ES-I3 (cell line): ENCODE data around the gene CSAD.
A peak's percentile ranks its signal among the peaks of the same experiment; 100 is the strongest.
"Not testable (repeated sequence)": the region's sequence is repeated elsewhere in the genome, so short reads cannot be mapped to it uniquely, and the experiment has no call there.

Experiments used
- H3K36me3 ChIP-seq: 2 replicates; pipeline ENCODE4 v1.6.1; 2013; ENCODE audit warnings: mild to moderate bottlenecking, low read length, control low read depth, moderate library complexity; ENCODE audit not compliant: insufficient read depth
- H3K4me1 ChIP-seq: 2 replicates; pipeline ENCODE4 v1.6.1; 2013; ENCODE audit warnings: mild to moderate bottlenecking, control low read depth, low read length; ENCODE audit not compliant: insufficient read depth
- H3K9ac ChIP-seq: 2 replicates; pipeline ENCODE4 v1.6.1; 2013; ENCODE audit warnings: low read depth, mild to moderate bottlenecking, low read length, moderate library complexity
- H3K9me3 ChIP-seq: 2 replicates; pipeline ENCODE4 v1.6.1; 2013; ENCODE audit warnings: mild to moderate bottlenecking, low read length, moderate library complexity; ENCODE audit not compliant: control insufficient read depth, insufficient read depth

The CSAD gene

DNA sequence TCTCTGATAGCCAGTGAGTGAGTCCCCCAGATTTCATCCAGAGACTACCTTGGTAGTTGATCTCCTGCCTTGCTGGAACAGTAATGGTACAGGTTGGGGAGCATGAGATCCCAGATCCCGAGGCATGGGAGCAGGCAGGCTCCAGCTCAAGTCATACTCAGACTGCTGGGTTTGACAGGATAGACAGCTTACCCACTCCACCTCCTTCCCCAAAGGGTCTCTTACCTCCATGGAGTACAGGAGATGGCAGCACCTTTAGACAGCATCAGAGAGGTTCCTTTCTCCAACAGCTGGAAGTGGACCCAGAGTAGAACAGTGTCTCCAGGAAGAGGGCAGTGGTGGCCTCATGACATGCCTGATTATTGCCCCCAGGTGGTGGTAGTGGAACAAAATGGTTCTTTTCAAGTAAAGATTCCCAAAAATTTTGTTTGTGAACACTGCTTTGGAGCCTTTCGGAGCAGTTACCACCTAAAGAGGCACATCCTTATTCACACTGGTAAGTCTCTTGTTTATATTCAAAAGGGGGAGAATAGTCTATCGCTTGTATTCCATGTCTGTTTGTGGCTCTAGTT is 4.9 kb upstream of the CSAD start:
- Histone ChIP-seq H3K36me3 (no peaks in the 10 kb centered on the region; the same call in none of the 2 replicates), H3K9ac (no peak overlapping the region), H3K9me3 (no peaks in the 10 kb centered on the region)

DNA sequence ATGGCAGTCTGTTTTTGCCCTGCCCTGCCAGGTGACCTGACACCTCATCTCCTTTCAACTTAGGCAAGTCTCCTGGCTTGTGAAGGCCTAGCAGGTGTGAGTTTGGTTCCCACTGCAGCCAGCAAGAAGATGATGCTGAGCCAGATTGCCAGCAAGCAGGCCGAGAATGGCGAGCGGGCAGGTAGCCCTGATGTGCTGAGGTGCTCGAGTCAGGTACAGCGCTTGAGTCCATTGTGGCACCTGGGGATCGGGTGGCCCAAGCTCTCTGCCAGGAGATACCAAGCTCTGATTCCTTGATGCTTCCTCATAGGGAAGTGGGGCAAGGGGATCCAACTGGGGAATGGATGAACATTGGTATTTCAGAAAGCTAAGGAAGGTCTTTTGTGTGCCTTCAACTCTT is 4.1 kb upstream of the CSAD start:
- Histone ChIP-seq H3K36me3 (no peaks in the 10 kb centered on the region; the same call in none of the 2 replicates), H3K4me1 (peaks cover 4% of the 10 kb centered on the region; the same call in 1 of the 2 replicates), H3K9ac (no peak overlapping the region), H3K9me3 (no peaks in the 10 kb centered on the region)

More for the DNA sequence above, 4.9 kb upstream of the CSAD start:
- peaks cover 4% of the 10 kb centered on the region; the same call in 1 of the 2 replicates for H3K4me1 ChIP-seq

GRCh38 chr12:53182903-53183302 is 2.2 kb upstream of the CSAD start:
- Histone ChIP-seq H3K9ac (no peak overlapping the region), H3K36me3 (no peaks in the 10 kb centered on the region; the same call in none of the 2 replicates), H3K9me3 (no peaks in the 10 kb centered on the region), H3K4me1 (peaks cover 4% of the 10 kb centered on the region; the same call in 1 of the 2 replicates)

GRCh38 chr12:53181935-53182334 is 1.2 kb upstream of the CSAD start:
- H3K9me3 ChIP-seq = no peaks in the 10 kb centered on the region
- H3K36me3 ChIP-seq = no peaks in the 10 kb centered on the region; the same call in none of the 2 replicates
- peaks cover 4% of the 10 kb centered on the region; the same call in 1 of the 2 replicates for H3K4me1 ChIP-seq
- H3K9ac ChIP-seq = no peak overlapping the region

DNA sequence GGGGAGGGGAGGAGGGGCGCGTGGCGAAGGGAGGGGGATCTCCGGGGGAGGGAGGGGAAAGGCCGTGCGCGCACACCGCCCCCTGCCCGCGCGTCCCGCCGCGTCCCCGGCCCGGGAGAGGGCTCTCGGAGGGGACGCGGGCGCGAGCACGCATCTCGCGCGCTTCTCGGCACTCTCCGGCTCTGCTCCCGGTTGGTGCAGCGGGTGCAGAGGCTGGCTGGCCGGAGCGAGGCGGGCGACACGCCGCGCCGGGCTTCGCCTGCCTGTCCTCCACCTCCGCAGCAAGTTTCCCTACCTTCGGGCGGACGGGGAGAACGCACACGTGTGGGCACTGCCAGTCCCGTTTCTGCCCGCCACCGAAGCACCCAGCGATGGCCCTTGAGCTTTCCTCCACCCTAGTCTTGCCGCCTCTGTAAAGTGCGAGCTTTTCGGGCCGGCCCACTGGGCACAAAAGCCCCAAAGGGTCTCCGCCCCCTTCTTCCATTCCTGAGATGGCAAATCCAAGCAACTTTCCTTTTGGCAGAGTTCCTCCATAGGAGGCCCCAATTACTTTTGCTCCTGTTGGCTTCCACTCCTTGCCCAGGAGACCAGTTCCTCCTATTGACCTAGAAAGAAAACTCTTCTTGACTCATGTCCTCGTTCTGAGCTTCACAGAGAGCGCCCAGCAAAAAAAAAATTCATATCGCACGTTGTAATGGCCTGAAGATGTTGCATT is 363 bp upstream of the CSAD start:
- H3K4me1 ChIP-seq = peaks cover 4% of the 10 kb centered on the region; the same call in 1 of the 2 replicates
- no peaks in the 10 kb centered on the region for H3K9me3 ChIP-seq
- H3K9ac ChIP-seq = peak overlapping the region; percentile 63
- H3K36me3 ChIP-seq = no peaks in the 10 kb centered on the region; the same call in 1 of the 2 replicates

DNA sequence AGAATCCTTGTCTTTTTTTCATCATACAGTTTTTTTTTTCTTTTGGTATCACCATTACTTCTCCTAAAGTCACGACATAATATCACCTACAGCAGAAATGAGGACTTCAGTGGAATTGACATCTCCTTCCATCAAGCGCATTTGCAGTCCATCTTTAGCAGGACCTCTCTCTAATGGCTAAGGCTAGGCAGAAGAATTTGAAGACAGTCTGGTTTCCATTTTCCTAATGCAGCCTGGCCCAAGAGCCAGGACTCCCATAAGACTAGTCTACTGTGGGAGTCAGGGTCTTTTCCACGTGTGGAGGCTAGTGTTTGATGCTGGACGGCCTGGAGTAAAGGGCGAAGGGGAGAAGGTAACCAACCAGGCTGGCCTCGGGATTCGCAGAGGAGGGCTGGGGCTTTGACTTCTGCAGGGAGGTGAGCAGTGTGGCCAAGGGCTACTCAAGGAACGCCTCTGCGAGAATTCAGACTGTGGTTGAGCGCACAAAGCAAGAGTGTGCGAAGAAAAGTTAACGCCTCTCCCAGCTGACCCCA is 972 bp downstream of the CSAD start:
- peaks cover 9% of the 10 kb centered on the region for H3K4me1 ChIP-seq
- no peaks in the 10 kb centered on the region for H3K9me3 ChIP-seq
- H3K36me3 ChIP-seq = no peaks in the 10 kb centered on the region; the same call in 1 of the 2 replicates
- peak overlapping the region; percentile 63 for H3K9ac ChIP-seq

GRCh38 chr12:53178803-53179202 is 1.9 kb downstream of the CSAD start:
- H3K9me3 ChIP-seq = not testable (repeated sequence)

GRCh38 chr12:53177447-53177846 is 3.3 kb downstream of the CSAD start:
- not testable (repeated sequence) for H3K9me3 ChIP-seq, H3K4me1 ChIP-seq, H3K9ac ChIP-seq, H3K36me3 ChIP-seq

More at GRCh38 chr12:53178803-53179202, 1.9 kb downstream of the CSAD start:
- not testable (repeated sequence) for H3K4me1 ChIP-seq, H3K9ac ChIP-seq, H3K36me3 ChIP-seq

DNA sequence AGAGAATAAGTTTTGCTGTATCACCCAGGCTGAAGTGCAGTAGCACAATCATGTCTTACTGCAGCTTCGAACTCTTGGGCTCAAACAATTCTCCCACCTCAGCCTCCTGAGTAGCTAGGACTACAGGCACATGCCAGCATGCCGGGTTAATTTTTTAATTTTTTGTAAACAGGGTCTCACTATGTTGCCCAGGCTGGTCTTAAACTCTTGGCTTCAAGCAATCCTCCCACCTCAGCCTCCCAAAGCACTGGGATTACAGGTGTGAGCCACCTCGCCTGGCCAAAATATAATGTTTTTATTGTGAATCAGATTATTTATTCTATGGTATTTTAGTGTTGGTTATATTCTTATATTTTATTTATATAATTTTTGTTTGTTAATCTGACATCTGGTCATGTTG is 4.0 kb downstream of the CSAD start:
- H3K9ac ChIP-seq = no peak overlapping the region
- H3K36me3 ChIP-seq = no peaks in the 10 kb centered on the region
- peaks cover 8% of the 10 kb centered on the region for H3K4me1 ChIP-seq

GRCh38 chr12:53174881-53175491 is 5.7 kb downstream of the CSAD start:
- Histone ChIP-seq H3K9me3 (no peaks in the 10 kb centered on the region), H3K36me3 (no peaks in the 10 kb centered on the region), H3K4me1 (peaks cover 9% of the 10 kb centered on the region; the same call in 1 of the 2 replicates), H3K9ac (no peak overlapping the region)

More for the DNA sequence above, 4.0 kb downstream of the CSAD start:
- H3K9me3 ChIP-seq = no peaks in the 10 kb centered on the region

GRCh38 chr12:53173085-53173715 is 7.5 kb downstream of the CSAD start:
- Histone ChIP-seq H3K4me1 (peaks cover 11% of the 10 kb centered on the region; the same call in 1 of the 2 replicates), H3K36me3 (no peaks in the 10 kb centered on the region), H3K9ac (no peak overlapping the region), H3K9me3 (no peaks in the 10 kb centered on the region)

- Histone ChIP-seq H3K9me3 (no peaks in the 10 kb centered on the region), H3K36me3 (no peaks in the 10 kb centered on the region), H3K9ac (no peak overlapping the region), H3K4me1 (peaks cover 11% of the 10 kb centered on the region; the same call in 1 of the 2 replicates)
Observed at GRCh38 chr12:53172352-53172751, 8.4 kb downstream of the CSAD start.

- Histone ChIP-seq H3K4me1 (peaks cover 11% of the 10 kb centered on the region; the same call in 1 of the 2 replicates), H3K36me3 (no peaks in the 10 kb centered on the region), H3K9me3 (no peaks in the 10 kb centered on the region; the same call in 1 of the 2 replicates), H3K9ac (no peak overlapping the region)
Observed at GRCh38 chr12:53171725-53172329, 8.9 kb downstream of the CSAD start.
